ENCODE measurements around the gene MYMK.

The MYMK gene

GRCh38 chr9:133477992-133478850, 46.5 kb downstream of the MYMK start:
- no peak for DNase-seq

GRCh38 chr9:133477461-133477860, 47.3 kb downstream of the MYMK start:
- no peak for DNase-seq

GRCh38 chr9:133476941-133477340, 47.8 kb downstream of the MYMK start:
- no peak for DNase-seq

GRCh38 chr9:133476036-133476931, 48.5 kb downstream of the MYMK start:
- no peak for DNase-seq

- no peak for DNase-seq
Measured at GRCh38 chr9:133475292-133476012, 49.3 kb downstream of the MYMK start.

GRCh38 chr9:133474853-133475252, 49.9 kb downstream of the MYMK start:
- DNase-seq, result no peak

GRCh38 chr9:133474215-133474614, 50.5 kb downstream of the MYMK start:
- DNase-seq, result no peak

- no peak for DNase-seq
Measured at GRCh38 chr9:133473743-133474142, 51.0 kb downstream of the MYMK start.

GRCh38 chr9:133472753-133473378, 51.9 kb downstream of the MYMK start:
- DNase-seq, result no peak

GRCh38 chr9:133472277-133472645, 52.5 kb downstream of the MYMK start:
- DNase-seq, result no peak

- DNase-seq, result no peak
Measured at GRCh38 chr9:133471551-133472276, 53.0 kb downstream of the MYMK start.

GRCh38 chr9:133470988-133471387, 53.8 kb downstream of the MYMK start:
- no peak for DNase-seq

GRCh38 chr9:133470427-133470924, 54.3 kb downstream of the MYMK start:
- no peak for DNase-seq

GRCh38 chr9:133468777-133469421, 55.9 kb downstream of the MYMK start:
- no peak for DNase-seq

GRCh38 chr9:133468374-133468773, 56.4 kb downstream of the MYMK start:
- no peak for DNase-seq

GRCh38 chr9:133467101-133467500, 57.7 kb downstream of the MYMK start:
- no peak for DNase-seq

GRCh38 chr9:133465984-133466383, 58.8 kb downstream of the MYMK start:
- no peak for DNase-seq

GRCh38 chr9:133464638-133465037, 60.1 kb downstream of the MYMK start:
- no peak for DNase-seq

All from NCI-H2029 treated with DMSO at 0.1 percent for 48 hours (cell line).